GM18517 (cell line): ENCODE results near the gene HPGD.

Experiments
- ATAC-seq: cut with Tn5 transposase; IDR thresholded peaks from one replicate; pipeline ENCODE4 v1.9.1; 2021; ENCODE audit warnings: mild to moderate bottlenecking, moderate library complexity; ENCODE audit not compliant: unreplicated experiment

HPGD gene

GRCh38 chr4:174479140-174479539, 43.1 kb downstream of the HPGD start:
- no peak for ATAC-seq

GRCh38 chr4:174475528-174475927, 46.8 kb downstream of the HPGD start:
- ATAC-seq = no peak

GRCh38 chr4:174474457-174475075, 47.7 kb downstream of the HPGD start:
- ATAC-seq = no peak

GRCh38 chr4:174467107-174467506, 55.2 kb downstream of the HPGD start:
- ATAC-seq = no peak

GRCh38 chr4:174464949-174465348, 57.3 kb downstream of the HPGD start:
- ATAC-seq = no peak

GRCh38 chr4:174461466-174462106, 60.7 kb downstream of the HPGD start:
- ATAC-seq = no peak

GRCh38 chr4:174460684-174461083, 61.6 kb downstream of the HPGD start:
- no peak for ATAC-seq

GRCh38 chr4:174457468-174457867, 64.8 kb downstream of the HPGD start:
- ATAC-seq = no peak

- no peak for ATAC-seq
Measured at GRCh38 chr4:174454815-174455473, 67.3 kb downstream of the HPGD start.

- no peak for ATAC-seq
Measured at GRCh38 chr4:174451718-174452296, 70.5 kb downstream of the HPGD start.

GRCh38 chr4:174450786-174451125, 71.5 kb downstream of the HPGD start:
- ATAC-seq = no peak

- no peak for ATAC-seq
Measured at GRCh38 chr4:174449944-174450785, 72.1 kb downstream of the HPGD start.

- ATAC-seq = no peak
Measured at GRCh38 chr4:174449152-174449551, 73.1 kb downstream of the HPGD start.

- no peak for ATAC-seq
Measured at GRCh38 chr4:174444390-174444789, 77.9 kb downstream of the HPGD start.
